WERI-Rb-1 (cell line): ENCODE results near the gene GPC1.

Source experiments
- DNase-seq: peaks from one replicate; pipeline ENCODE4 v3.0.0-alpha.2; 2020
- H3K27ac ChIP-seq: fragments of 250-450 bp; sonication (Bioruptor Pico); 2 replicates; pipeline ENCODE4 v1.5.1; 2020; ENCODE audit warnings: mild to moderate bottlenecking, moderate library complexity
- H3K27me3 ChIP-seq: fragments of 250-450 bp; sonication (Bioruptor Pico); 2 replicates; pipeline ENCODE4 v1.5.1; 2021; ENCODE audit warnings: mild to moderate bottlenecking, low read depth, moderate library complexity; ENCODE audit not compliant: insufficient read depth, severe bottlenecking
- H3K36me3 ChIP-seq: fragments of 250-450 bp; sonication (Bioruptor Pico); 2 replicates; pipeline ENCODE4 v1.5.1; 2020; ENCODE audit warnings: mild to moderate bottlenecking, moderate library complexity
- H3K4me3 ChIP-seq: 2 replicates; pipeline ENCODE4 v1.5.1; 2011; ENCODE audit warnings: low read depth, mild to moderate bottlenecking, control low read depth, low read length
- H3K9me3 ChIP-seq: fragments of 250-450 bp; sonication (Bioruptor Pico); 2 replicates; pipeline ENCODE4 v1.5.1; 2021; ENCODE audit warnings: mild to moderate bottlenecking, moderate library complexity; ENCODE audit not compliant: severe bottlenecking
- TF ChIP-seq, protein P1 (sequence below): IDR thresholded peaks from 2 replicates; pipeline ENCODE4 v1.5.1; 2011; ENCODE audit warnings: low read depth, mild to moderate bottlenecking, control low read depth, inconsistent platforms, low read length

Gene GPC1

DNA sequence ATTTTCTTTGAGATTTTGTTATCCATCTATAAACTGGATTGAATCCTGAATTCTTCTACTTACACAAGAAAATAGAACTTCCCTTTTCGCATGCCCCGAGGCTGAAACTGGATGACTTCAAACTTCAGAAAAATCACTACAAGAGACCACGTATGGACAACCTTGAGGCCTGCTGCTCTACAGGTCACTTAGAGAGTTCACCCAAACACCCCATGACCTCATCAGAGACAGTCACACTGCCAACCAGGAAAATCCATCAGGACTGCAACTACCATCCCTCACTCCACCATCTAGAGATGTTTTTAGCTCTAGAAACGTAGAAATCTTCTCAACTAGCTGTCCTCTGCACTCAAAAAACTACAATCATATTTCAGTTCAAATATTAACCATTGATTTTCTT lies 18.6 kb upstream of the GPC1 start:
- Histone ChIP-seq H3K27ac (no peak overlapping the region), H3K27me3 (no peaks in the 10 kb centered on the region), H3K4me3 (no peak overlapping the region), H3K9me3 (peaks cover 28% of the 10 kb centered on the region), H3K36me3 (no peaks in the 10 kb centered on the region)
- DNase-seq, result peak; percentile 1
- TF ChIP-seq, protein P1, sequence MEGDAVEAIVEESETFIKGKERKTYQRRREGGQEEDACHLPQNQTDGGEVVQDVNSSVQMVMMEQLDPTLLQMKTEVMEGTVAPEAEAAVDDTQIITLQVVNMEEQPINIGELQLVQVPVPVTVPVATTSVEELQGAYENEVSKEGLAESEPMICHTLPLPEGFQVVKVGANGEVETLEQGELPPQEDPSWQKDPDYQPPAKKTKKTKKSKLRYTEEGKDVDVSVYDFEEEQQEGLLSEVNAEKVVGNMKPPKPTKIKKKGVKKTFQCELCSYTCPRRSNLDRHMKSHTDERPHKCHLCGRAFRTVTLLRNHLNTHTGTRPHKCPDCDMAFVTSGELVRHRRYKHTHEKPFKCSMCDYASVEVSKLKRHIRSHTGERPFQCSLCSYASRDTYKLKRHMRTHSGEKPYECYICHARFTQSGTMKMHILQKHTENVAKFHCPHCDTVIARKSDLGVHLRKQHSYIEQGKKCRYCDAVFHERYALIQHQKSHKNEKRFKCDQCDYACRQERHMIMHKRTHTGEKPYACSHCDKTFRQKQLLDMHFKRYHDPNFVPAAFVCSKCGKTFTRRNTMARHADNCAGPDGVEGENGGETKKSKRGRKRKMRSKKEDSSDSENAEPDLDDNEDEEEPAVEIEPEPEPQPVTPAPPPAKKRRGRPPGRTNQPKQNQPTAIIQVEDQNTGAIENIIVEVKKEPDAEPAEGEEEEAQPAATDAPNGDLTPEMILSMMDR, result no peak

DNA sequence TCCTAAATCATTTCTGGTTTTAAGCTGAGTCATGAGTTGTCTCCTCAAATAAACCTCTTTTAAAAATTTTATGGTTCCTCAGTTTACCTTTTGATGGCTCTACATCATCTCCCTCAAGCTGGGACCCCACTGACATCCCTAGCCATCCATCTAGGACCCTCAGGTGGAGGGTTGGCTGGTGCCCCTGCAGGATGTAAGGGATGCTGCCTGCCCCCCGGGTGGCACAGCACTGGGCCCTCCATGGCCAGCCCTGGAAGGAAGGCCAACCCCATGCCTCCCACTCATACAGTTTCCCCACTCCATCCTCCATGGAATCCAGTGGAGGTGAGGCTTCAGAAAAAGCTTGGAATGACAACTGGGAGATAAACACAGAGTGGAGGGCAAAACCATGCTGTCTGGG lies 17.2 kb upstream of the GPC1 start:
- TF ChIP-seq, protein P1, result no peak
- peaks cover 28% of the 10 kb centered on the region for H3K9me3 ChIP-seq

DNA sequence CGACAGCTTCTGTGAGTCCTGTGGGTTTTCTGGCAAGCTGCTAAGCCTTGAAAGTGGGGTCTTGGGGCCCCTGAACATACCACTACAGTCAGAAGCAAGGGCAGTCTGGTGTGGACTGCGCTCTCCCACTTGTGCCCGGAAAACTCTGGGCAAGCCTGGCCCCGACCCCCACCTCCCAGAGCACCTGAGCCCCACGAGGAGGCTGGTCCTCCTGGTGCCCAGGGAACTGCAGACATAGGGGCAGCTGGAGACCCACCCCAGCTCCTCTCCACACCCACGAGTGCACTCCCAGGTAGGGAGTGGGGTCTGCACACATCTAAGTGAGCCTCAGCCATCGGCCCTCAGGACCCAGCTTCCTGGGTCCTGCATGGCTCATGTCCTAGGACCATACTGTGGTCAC lies 16.2 kb upstream of the GPC1 start:
- peak; percentile 1 for DNase-seq
- Histone ChIP-seq H3K9me3 (peaks cover 28% of the 10 kb centered on the region), H3K27me3 (no peaks in the 10 kb centered on the region), H3K27ac (no peak overlapping the region), H3K36me3 (no peaks in the 10 kb centered on the region), H3K4me3 (no peak overlapping the region)
- TF ChIP-seq, protein P1, result no peak

More for the DNA sequence above, 17.2 kb upstream of the GPC1 start:
- H3K36me3 ChIP-seq, result no peaks in the 10 kb centered on the region
- no peaks in the 10 kb centered on the region for H3K27me3 ChIP-seq
- DNase-seq, result peak; percentile 1
- no peak overlapping the region for H3K4me3 ChIP-seq
- no peak overlapping the region for H3K27ac ChIP-seq

DNA sequence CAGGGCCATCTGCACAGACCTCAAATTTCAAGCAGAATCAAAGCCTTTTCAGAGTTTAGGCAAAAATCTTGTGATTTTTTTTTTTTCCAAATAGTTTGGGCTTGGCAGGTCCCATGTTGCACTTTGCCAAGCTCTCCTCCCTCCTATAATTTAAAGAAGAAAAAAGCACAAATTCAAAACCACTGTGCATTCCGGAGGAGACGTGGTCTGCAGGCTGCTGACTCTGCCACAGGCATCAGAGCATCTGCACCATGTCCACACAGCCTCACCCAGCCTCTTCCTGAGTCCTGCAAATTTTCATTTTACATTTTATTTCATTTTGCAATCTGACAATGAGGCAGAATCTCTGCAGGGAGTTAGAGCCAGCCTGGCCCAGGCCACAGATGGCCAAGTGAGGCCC lies 15.7 kb upstream of the GPC1 start:
- peak; percentile 1 for DNase-seq
- Histone ChIP-seq H3K9me3 (peaks cover 28% of the 10 kb centered on the region), H3K4me3 (no peak overlapping the region), H3K27me3 (no peaks in the 10 kb centered on the region), H3K36me3 (no peaks in the 10 kb centered on the region), H3K27ac (no peak overlapping the region)
- TF ChIP-seq, protein P1, result no peak

DNA sequence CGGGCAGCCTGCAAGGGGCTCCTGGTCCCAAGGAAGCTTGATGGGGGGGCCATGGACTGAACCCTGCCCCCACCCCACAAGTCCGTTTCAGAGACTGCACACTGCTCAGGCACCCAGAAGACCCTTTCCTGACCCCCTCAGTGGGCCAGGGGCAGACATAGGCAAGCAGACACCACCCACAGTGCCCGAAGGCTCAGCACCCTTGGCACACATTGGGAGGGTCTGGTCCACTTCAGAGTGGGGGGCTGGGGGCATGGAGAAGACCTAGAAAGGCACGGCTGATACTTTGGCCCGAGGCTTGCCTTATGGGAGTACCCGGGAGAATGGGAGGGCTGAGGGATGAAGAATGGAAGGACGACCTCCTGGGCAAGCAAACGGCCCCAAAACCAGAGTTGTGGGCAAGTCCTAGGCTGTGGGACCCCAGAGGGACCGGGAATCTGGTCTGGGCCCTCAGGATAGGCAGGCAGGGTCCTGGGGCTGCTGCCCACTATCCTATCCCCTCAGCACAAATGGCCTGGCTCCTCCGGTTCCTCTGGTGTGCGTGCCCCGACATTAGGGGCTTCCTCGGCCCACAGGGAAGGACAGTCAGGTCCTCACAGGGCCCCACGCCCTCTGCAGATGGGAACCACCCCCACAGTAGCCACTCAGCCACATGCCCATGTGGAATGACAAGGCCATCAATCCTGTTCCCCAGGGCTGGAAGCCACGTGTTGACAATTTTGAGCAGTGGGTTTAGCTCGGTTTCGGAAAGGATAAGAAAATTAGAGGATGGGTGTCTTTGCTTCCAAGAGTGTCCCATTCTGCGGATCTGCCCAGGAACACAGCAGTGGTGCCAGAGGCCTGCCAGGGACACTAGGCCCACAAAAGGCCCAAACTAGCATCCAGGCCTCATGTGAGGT lies 15.0 kb upstream of the GPC1 start:
- H3K9me3 ChIP-seq, result peaks cover 28% of the 10 kb centered on the region
- DNase-seq, result peak; percentile 2
- no peak overlapping the region for H3K4me3 ChIP-seq

More for the DNA sequence above, 15.0 kb upstream of the GPC1 start:
- Histone ChIP-seq H3K27ac (no peak overlapping the region), H3K36me3 (no peaks in the 10 kb centered on the region), H3K27me3 (no peaks in the 10 kb centered on the region)
- TF ChIP-seq, protein P1, result no peak
